Astrocyte (in vitro differentiated cells and primary cell): ENCODE results near the gene TCF7L2.

Source experiments
- CTCF ChIP-seq: IDR thresholded peaks from 2 replicates; pipeline ENCODE4 v1.5.1; 2011; ENCODE audit warnings: low read depth, mild to moderate bottlenecking, inconsistent platforms, low read length, moderate library complexity; ENCODE audit not compliant: insufficient read depth
- EZH2 ChIP-seq: IDR thresholded peaks from 2 replicates; pipeline ENCODE4 v1.6.1; 2012; ENCODE audit warnings: mild to moderate bottlenecking, low read length, inconsistent platforms; ENCODE audit not compliant: insufficient read depth

- TF ChIP-seq CTCF (no peak), EZH2 (no peak)
Observed at GRCh38 chr10:112904000-112904399, 46.0 kb upstream of the TCF7L2 start.
